A673 (cell line): Measurements from ENCODE around the gene TRAF5.

Experiments used
- EZH2 ChIP-seq: fragments of 200-600 bp; sonication (generic); IDR thresholded peaks from 2 replicates; pipeline ENCODE4 v1.6.1; 2017; ENCODE audit warnings: borderline replicate concordance, low read depth, mild to moderate bottlenecking, mixed read lengths, antibody characterized with exemption, low read length; ENCODE audit not compliant: poor library complexity, severe bottlenecking
- TF ChIP-seq, protein P1 (sequence below): fragments of 300-800, 200-600 bp; sonication (generic); conservative IDR thresholded peaks from 2 replicates; pipeline ENCODE4 v1.5.1; 2017; ENCODE audit warnings: low read depth, mild to moderate bottlenecking, antibody characterized with exemption, low read length, moderate library complexity, mixed read lengths

DNA sequence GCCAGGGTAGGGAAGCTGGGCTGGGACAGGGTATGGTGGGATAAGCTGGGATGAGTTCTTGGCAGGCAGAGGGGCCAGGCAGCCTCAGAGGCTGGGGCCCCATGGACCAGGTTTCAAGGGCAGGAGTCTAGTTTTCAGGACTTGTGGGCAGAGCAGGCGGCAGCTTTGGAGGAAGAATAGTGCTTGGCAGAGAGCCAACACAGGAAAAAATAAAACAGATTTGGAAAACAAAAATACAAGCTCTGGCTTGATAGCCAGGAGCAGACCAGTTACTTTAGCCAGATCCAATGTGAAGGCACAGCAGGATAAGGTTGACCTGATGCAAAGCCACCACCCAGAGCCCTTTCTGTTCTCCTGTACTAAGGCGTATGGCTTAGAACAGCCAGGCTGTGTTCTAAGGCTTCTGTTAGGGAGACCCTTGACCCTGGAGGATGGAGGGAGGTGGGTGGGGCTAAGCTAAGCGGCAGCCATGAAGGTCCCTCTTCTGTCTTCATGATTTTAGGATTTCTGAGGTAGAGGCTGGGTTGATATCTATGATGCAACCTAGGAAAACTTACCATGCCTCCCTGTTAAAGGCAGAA, 5.5 kb downstream of the TRAF5 start:
- TF ChIP-seq, protein P1, sequence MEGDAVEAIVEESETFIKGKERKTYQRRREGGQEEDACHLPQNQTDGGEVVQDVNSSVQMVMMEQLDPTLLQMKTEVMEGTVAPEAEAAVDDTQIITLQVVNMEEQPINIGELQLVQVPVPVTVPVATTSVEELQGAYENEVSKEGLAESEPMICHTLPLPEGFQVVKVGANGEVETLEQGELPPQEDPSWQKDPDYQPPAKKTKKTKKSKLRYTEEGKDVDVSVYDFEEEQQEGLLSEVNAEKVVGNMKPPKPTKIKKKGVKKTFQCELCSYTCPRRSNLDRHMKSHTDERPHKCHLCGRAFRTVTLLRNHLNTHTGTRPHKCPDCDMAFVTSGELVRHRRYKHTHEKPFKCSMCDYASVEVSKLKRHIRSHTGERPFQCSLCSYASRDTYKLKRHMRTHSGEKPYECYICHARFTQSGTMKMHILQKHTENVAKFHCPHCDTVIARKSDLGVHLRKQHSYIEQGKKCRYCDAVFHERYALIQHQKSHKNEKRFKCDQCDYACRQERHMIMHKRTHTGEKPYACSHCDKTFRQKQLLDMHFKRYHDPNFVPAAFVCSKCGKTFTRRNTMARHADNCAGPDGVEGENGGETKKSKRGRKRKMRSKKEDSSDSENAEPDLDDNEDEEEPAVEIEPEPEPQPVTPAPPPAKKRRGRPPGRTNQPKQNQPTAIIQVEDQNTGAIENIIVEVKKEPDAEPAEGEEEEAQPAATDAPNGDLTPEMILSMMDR = no peak
- no peak for TF ChIP-seq EZH2
